ENCODE results near the gene ABCF1. TPM values are rescaled to one million over a fixed set of nuclear protein-coding genes. Genes with fewer than 3 reads are reported as not detected.
A peak's percentile ranks its signal among the peaks of the same experiment; 100 is the strongest.
"Not testable (repeated sequence)": the region's sequence is repeated elsewhere in the genome, so short reads cannot be mapped to it uniquely, and the experiment has no call there.

The ABCF1 gene
- total and polyA plus RNA-seq, 4 donors: 20.4 to 33.9 (median 26.1) TPM

GRCh38 chr6:30529349-30529875 is 41.8 kb upstream of the ABCF1 start:
- WGBS: 86% methylated on average over 17 of the region's 17 CpGs
- not testable (repeated sequence) for H3K9me3 ChIP-seq (ENCODE audit: control insufficient read depth in 4 of 4, low read length in 3 of 4); DNase-seq (ENCODE audit: low spot score); H3K36me3 ChIP-seq (ENCODE audit: control insufficient read depth in 4 of 4, insufficient read depth in 3 of 4, low read depth in 1 of 4, low read length in 3 of 4); H3K9ac ChIP-seq (ENCODE audit: low read depth in 1 of 2, low read length in 2 of 2); H3K4me1 ChIP-seq (ENCODE audit: control insufficient read depth in 4 of 4, insufficient read depth in 4 of 4, low read length in 3 of 4); H3K4me3 ChIP-seq (ENCODE audit: low read depth in 1 of 3, low read length in 3 of 3); H3K27me3 ChIP-seq (ENCODE audit: control insufficient read depth in 4 of 4, insufficient read depth in 4 of 4, low read length in 3 of 4)
- H3K27ac ChIP-seq (ENCODE audit: low read depth in 1 of 2, low read length in 2 of 2): peak overlapping the region; percentile 48 to 62

- no peak overlapping the region for H3K4me3 ChIP-seq (ENCODE audit: low read depth in 1 of 3, low read length in 3 of 3)
- WGBS: 47% methylated on average over 2 of the region's 2 CpGs
- H3K4me1 ChIP-seq (ENCODE audit: control insufficient read depth in 4 of 4, insufficient read depth in 4 of 4, low read length in 3 of 4): peaks cover 0 to 8% (median 1%) of the 10 kb centered on the region in 4 donors
- H3K9me3 ChIP-seq (ENCODE audit: control insufficient read depth in 4 of 4, low read length in 3 of 4): no peaks in the 10 kb centered on the region
- H3K27me3 ChIP-seq (ENCODE audit: control insufficient read depth in 4 of 4, insufficient read depth in 4 of 4, low read length in 3 of 4): no peaks in the 10 kb centered on the region
- H3K9ac ChIP-seq (ENCODE audit: low read depth in 1 of 2, low read length in 2 of 2): no peak overlapping the region
- peak overlapping the region; percentile 32 to 48 for H3K27ac ChIP-seq (ENCODE audit: low read depth in 1 of 2, low read length in 2 of 2)
- TF ChIP-seq RAD21 (IDR thresholded peaks at IDR 0.05) (no peak), JUND (IDR thresholded peaks at IDR 0.05) (no peak), HNF4G (IDR thresholded peaks at IDR 0.05) (no peak), RXRA (IDR thresholded peaks at IDR 0.05) (no peak), FOXA2 (IDR thresholded peaks at IDR 0.05) (no peak), EGR1 (IDR thresholded peaks at IDR 0.05; ENCODE audit: low read depth in 2 of 2) (no peak), YY1 (IDR thresholded peaks at IDR 0.05) (peak; percentile 57), MAX (IDR thresholded peaks at IDR 0.05) (no peak), TAF1 (conservative IDR thresholded peaks at IDR 0.05) (no peak), ATF3 (IDR thresholded peaks at IDR 0.05) (no peak), ZBTB33 (IDR thresholded peaks at IDR 0.05) (no peak), HNF4A (conservative IDR thresholded peaks at IDR 0.05) (peak in 1 of 2 donors; percentile 53), NR2F2 (IDR thresholded peaks at IDR 0.05) (no peak), REST (IDR thresholded peaks at IDR 0.05) (no peak)
- H3K36me3 ChIP-seq (ENCODE audit: control insufficient read depth in 4 of 4, insufficient read depth in 3 of 4, low read depth in 1 of 4, low read length in 3 of 4): no peaks in the 10 kb centered on the region
- no peak for DNase-seq (ENCODE audit: low spot score)
Observed at GRCh38 chr6:30530014-30530413, 41.2 kb upstream of the ABCF1 start.

Data from liver (tissue), 9 donors.